Mucosa of rectum (tissue), 2 donors: Measurements from ENCODE around the gene CDK6.

ENCODE experiments used
- H3K27ac ChIP-seq, 2 donors: one replicate each; pipeline ENCODE4 v1.7.0; 2013; ENCODE audit warnings: inconsistent platforms in 2 of 2, low read depth in 2 of 2, low read length in 2 of 2
- H3K27me3 ChIP-seq, 2 donors: one replicate each; pipeline ENCODE4 v1.7.0; 2013; ENCODE audit warnings: low read length in 2 of 2; ENCODE audit not compliant: control insufficient read depth in 2 of 2, insufficient read depth in 2 of 2
- H3K36me3 ChIP-seq, 2 donors: one replicate each; pipeline ENCODE4 v1.7.0; 2013; ENCODE audit warnings: low read length in 2 of 2; ENCODE audit not compliant: control insufficient read depth in 2 of 2, insufficient read depth in 2 of 2
- H3K4me1 ChIP-seq, 2 donors: one replicate each; pipeline ENCODE4 v1.7.0; 2013; ENCODE audit warnings: low read length in 2 of 2, mild to moderate bottlenecking in 1 of 2; ENCODE audit not compliant: control insufficient read depth in 2 of 2, insufficient read depth in 2 of 2
- H3K4me3 ChIP-seq, 2 donors: one replicate each; pipeline ENCODE4 v1.7.0; 2013; ENCODE audit warnings: low read length in 2 of 2
- H3K9ac ChIP-seq, 2 donors: one replicate each; pipeline ENCODE4 v1.7.0; 2013; ENCODE audit warnings: low read length in 2 of 2, low read depth in 1 of 2, mild to moderate bottlenecking in 1 of 2
- H3K9me3 ChIP-seq, 2 donors: one replicate each; pipeline ENCODE4 v1.7.0; 2013; ENCODE audit warnings: low read length in 2 of 2; ENCODE audit not compliant: control insufficient read depth in 2 of 2
- donor health status: healthy.
- donor health status: Normal muscosa, but diverticular disease.

Gene CDK6

DNA sequence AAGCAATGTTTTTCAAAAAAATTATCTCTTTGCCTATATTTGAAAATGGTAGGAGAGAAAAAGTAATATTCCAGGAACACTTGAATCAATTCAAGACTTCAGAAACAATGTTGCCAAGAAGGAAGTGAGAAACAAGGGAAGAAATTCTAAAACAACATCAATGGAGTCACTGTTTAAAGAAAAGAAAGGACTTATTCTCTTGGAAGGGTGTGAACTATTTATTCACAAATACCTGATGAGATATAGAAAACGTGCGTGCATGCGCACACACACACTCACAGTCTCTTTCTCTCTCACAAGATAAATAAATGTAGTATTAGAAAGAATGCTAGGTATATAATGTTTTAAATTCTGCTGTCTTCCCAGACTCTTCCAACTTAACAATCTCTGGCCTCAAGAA lies 128.9 kb downstream of the CDK6 start:
- Histone ChIP-seq H3K27ac (no peak overlapping the region), H3K27me3 (no peaks in the 10 kb centered on the region), H3K36me3 (no peaks in the 10 kb centered on the region), H3K9ac (no peak overlapping the region), H3K4me1 (no peaks in the 10 kb centered on the region), H3K9me3 (no peaks in the 10 kb centered on the region), H3K4me3 (no peak overlapping the region)

- Histone ChIP-seq H3K9me3 (no peaks in the 10 kb centered on the region), H3K4me3 (no peak overlapping the region), H3K27me3 (no peaks in the 10 kb centered on the region), H3K36me3 (no peaks in the 10 kb centered on the region), H3K9ac (no peak overlapping the region), H3K4me1 (no peaks in the 10 kb centered on the region), H3K27ac (no peak overlapping the region)
Observed at GRCh38 chr7:92706563-92706962, 129.8 kb downstream of the CDK6 start.

DNA sequence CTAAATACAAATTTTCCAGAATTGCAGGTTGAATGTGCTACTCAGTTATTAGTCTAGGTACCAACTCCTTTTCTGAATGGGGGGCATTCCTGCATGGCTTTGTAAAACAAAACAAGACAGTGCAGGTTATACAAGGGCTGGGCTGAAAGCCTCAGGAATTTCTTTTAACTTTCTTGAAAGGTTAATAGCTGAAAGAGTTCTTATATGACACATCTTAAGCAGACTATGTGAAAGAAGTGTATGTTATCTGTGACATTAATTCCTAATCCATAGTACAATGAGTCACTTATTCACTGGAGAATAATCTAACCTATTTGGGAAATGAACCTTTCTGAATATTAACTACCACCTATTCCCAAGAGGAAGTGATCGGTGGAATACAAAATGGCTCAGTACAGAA lies 130.5 kb downstream of the CDK6 start:
- H3K36me3 ChIP-seq, result no peaks in the 10 kb centered on the region
- H3K9me3 ChIP-seq, result no peaks in the 10 kb centered on the region
- no peak overlapping the region for H3K27ac ChIP-seq
- H3K4me3 ChIP-seq, result no peak overlapping the region
- no peaks in the 10 kb centered on the region for H3K4me1 ChIP-seq
- H3K9ac ChIP-seq, result no peak overlapping the region
- H3K27me3 ChIP-seq, result no peaks in the 10 kb centered on the region

GRCh38 chr7:92704858-92705257 lies 131.5 kb downstream of the CDK6 start:
- Histone ChIP-seq H3K9ac (no peak overlapping the region), H3K9me3 (no peaks in the 10 kb centered on the region), H3K4me3 (no peak overlapping the region), H3K36me3 (no peaks in the 10 kb centered on the region), H3K27ac (no peak overlapping the region), H3K27me3 (no peaks in the 10 kb centered on the region), H3K4me1 (peaks cover 0 to 3% of the 10 kb centered on the region in 2 donors)

DNA sequence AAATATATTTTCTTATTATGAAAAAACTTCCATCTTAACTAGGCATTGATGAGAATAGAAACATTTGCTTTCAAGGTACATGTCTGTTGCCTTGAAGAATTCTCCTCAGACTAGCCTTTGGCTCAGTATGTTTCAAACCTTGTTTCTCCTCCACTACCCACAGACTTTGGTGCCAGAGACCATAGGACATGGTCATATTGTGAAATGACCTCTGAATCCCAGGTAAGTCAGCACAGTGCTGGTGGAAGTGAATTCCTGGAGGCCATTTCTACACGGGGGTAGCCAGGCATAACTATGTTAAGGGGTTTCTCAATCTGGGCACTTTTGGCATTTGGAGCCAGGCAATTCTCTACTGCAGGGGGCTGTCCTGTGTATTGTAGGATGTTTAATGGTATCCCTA lies 133.8 kb downstream of the CDK6 start:
- no peaks in the 10 kb centered on the region for H3K27me3 ChIP-seq
- H3K9me3 ChIP-seq, result no peaks in the 10 kb centered on the region
- H3K36me3 ChIP-seq, result no peaks in the 10 kb centered on the region
- H3K9ac ChIP-seq, result no peak overlapping the region
- no peak overlapping the region for H3K27ac ChIP-seq
- no peak overlapping the region for H3K4me3 ChIP-seq
- H3K4me1 ChIP-seq, result peaks cover 3 to 11% of the 10 kb centered on the region in 2 donors

DNA sequence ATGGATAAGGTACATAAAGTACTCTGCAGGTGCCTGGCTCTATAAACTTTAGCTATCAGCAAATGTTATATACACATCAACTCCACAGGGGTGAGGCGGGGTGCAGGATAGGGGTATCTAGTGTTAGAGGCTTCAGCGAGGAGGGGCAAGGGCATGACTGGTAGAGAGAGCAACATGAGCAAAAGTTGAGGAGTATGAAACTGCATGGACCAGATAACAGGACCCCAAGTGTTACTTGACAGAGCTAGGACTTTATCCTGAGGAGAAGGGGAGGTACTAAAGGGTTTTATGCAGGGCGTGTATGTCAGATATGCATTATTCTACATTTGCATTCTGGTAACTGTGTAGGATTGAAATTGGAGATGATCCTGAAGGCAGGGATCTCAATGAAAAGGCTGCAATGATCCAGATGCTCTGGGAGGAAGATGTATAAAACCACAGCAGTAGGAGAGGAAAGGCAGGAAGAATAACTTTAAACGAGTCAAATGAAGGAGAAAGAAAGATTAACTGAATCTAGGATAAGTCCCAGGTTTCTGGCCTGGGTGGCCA lies 136.3 kb downstream of the CDK6 start:
- peaks cover 18 to 20% of the 10 kb centered on the region in 2 donors for H3K4me1 ChIP-seq
- no peak overlapping the region for H3K27ac ChIP-seq
- no peak overlapping the region for H3K4me3 ChIP-seq

DNA sequence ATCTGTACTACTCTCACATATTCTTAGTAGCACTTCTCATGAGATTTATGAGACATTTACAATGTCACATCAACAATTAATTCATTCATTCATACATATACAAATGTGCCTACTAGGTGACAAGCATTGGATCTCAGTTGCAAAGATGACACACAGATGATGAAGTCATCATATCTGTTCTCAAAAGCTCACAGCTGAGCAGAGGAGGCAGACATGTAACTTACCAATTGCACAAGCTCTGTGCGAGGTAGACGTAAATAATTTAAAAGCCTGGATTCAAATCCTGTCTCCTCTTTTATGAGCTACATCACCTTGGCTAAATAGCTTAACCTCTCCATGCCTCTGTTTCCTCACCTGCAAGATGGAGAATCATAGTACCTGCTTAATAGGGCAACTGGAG lies 136.8 kb downstream of the CDK6 start:
- Histone ChIP-seq H3K27ac (no peak overlapping the region), H3K36me3 (no peaks in the 10 kb centered on the region), H3K9ac (no peak overlapping the region), H3K27me3 (no peaks in the 10 kb centered on the region), H3K4me1 (peaks cover 18 to 22% of the 10 kb centered on the region in 2 donors), H3K4me3 (no peak overlapping the region), H3K9me3 (no peaks in the 10 kb centered on the region)

More for the DNA sequence above, 136.3 kb downstream of the CDK6 start:
- no peaks in the 10 kb centered on the region for H3K36me3 ChIP-seq
- no peaks in the 10 kb centered on the region for H3K27me3 ChIP-seq
- no peak overlapping the region for H3K9ac ChIP-seq
- H3K9me3 ChIP-seq, result no peaks in the 10 kb centered on the region

- H3K9me3 ChIP-seq, result no peaks in the 10 kb centered on the region
- peaks cover 18 to 25% of the 10 kb centered on the region in 2 donors for H3K4me1 ChIP-seq
- H3K27me3 ChIP-seq, result no peaks in the 10 kb centered on the region
- H3K27ac ChIP-seq, result peak overlapping the region; percentile 26 to 32
- peak overlapping the region in 1 of 2 donors; percentile 12 for H3K9ac ChIP-seq
- H3K36me3 ChIP-seq, result no peaks in the 10 kb centered on the region
- H3K4me3 ChIP-seq, result peak overlapping the region in 1 of 2 donors; percentile 9
Observed at GRCh38 chr7:92698237-92698841, 138.0 kb downstream of the CDK6 start.

DNA sequence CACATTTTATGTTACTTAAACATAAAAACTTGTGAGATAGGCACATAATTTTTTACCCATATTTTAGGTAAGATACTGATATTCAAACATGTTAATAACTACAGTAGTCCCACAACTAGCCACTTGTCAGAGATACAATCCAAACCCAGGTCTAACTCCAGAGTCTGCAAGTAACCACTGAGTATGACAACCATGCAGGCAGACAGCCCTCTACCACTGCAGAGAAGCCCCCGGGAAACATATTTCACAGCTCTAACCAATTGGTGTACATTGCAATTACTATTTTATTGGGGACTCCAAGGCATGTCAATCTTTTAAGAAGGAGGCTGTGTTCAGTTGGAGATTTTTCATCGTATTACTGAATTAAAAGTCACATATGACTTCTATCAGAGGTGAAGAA lies 139.0 kb downstream of the CDK6 start:
- Histone ChIP-seq H3K9ac (no peak overlapping the region), H3K27ac (no peak overlapping the region), H3K4me3 (no peak overlapping the region), H3K9me3 (no peaks in the 10 kb centered on the region), H3K36me3 (no peaks in the 10 kb centered on the region), H3K4me1 (peaks cover 18 to 25% of the 10 kb centered on the region in 2 donors), H3K27me3 (no peaks in the 10 kb centered on the region)

DNA sequence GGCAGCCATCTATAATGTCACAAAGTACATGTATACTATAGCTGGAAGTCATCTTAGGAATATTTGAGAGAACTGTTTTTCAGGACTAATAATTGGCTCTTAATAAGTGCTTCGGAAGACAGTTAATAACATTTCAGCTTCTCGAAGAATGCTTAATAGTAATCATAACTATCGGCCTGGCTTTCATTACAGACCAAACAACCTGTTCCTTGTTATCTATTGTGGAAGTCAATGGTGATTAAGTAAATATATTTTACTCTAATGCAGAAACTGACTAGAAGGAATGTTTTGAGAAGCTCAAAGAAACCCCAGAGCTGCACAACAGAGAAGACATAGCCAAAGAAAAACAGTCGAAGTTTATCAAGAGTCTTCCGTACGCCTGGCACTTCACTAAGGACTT lies 139.4 kb downstream of the CDK6 start:
- Histone ChIP-seq H3K9ac (no peak overlapping the region), H3K9me3 (no peaks in the 10 kb centered on the region), H3K27me3 (no peaks in the 10 kb centered on the region), H3K4me1 (peaks cover 18 to 25% of the 10 kb centered on the region in 2 donors), H3K27ac (no peak overlapping the region), H3K4me3 (no peak overlapping the region), H3K36me3 (no peaks in the 10 kb centered on the region)
